ENCODE data around the gene GDPD4.

The GDPD4 gene

DNA sequence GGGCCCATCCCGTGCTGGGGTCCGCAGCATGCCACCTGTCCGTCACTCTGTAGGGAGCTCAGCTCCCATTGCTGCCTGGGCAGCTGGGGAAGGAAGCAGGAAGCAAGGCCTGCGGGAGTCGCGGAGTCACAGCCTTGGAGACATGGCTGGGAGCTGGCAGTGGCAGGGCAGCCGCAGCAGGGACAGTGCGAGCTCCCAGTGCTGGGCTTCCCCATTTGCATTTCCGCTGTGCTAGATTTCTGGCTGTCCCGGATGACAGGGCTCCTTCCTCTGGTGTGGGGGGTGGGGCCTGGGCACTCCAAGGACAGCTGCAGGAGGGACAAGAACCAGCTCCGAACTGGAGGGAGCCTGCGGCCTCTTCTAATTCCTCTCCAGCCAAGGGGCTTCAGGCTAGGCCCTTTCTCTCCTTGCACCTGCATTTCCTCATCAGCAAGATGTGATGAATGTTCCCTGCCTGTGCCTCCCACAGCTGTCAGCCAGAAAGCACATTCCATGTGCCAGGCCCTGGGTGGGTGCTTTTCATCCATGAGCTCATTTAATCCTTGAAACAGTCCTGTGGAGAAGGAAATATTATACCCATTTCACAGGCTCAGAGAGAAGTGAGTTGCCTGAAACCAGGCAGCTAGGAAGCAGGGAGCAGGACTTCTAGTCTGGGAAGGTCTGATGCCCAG, 125.5 kb downstream of the GDPD4 start:
- TF ChIP-seq, protein P1, sequence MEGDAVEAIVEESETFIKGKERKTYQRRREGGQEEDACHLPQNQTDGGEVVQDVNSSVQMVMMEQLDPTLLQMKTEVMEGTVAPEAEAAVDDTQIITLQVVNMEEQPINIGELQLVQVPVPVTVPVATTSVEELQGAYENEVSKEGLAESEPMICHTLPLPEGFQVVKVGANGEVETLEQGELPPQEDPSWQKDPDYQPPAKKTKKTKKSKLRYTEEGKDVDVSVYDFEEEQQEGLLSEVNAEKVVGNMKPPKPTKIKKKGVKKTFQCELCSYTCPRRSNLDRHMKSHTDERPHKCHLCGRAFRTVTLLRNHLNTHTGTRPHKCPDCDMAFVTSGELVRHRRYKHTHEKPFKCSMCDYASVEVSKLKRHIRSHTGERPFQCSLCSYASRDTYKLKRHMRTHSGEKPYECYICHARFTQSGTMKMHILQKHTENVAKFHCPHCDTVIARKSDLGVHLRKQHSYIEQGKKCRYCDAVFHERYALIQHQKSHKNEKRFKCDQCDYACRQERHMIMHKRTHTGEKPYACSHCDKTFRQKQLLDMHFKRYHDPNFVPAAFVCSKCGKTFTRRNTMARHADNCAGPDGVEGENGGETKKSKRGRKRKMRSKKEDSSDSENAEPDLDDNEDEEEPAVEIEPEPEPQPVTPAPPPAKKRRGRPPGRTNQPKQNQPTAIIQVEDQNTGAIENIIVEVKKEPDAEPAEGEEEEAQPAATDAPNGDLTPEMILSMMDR (conservative IDR thresholded peaks at IDR 0.05; ENCODE audit: low read depth, low read length), result no peak
- H3K4me3 ChIP-seq (ENCODE audit: low read depth, low read length), result no peak overlapping the region
- DNase-seq (ENCODE audit: low read depth), result no peak

DNA sequence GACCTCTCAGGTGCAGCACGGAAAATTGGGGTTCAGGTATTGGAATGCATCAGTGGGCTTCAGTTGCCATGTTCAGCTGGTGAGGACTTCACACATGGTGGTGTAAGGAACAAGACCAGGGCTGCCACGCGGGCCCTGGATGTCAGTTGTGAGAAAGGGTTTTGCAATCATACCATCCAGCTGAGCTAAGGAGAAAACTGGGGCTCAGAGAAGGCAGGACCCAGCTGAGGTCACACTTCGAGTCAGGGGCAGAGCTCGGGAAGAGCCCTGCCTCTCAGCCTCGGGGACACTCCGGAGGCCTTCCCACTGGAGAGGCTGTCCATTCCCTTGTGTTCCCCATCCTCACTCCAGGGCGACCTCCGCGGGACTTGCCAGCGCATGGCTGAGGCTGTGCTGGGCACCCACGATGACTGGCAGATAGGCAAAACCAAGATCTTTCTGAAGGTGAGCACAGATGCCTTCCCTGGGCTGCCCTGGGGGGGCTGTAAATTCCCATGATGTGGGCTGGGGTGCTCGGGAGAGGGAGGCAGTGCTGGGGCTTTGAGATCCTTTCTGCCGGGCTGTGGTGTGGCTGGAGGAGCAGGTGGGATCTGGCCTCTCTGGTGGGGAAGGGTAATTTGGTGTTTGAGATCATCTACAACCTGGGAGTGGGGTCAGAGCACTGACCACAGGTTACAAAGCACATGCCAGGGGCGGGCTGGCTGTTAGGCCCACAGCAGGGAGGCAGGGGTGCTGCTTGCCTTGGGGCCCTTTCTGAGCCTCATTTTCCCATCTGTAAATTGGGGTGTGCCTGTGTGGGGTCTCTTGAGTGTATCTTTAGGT, 126.3 kb downstream of the GDPD4 start:
- TF ChIP-seq, protein P1 (conservative IDR thresholded peaks at IDR 0.05; ENCODE audit: low read depth, low read length), result no peak
- H3K4me3 ChIP-seq (ENCODE audit: low read depth, low read length), result no peak overlapping the region
- no peak for DNase-seq (ENCODE audit: low read depth)

- DNase-seq (ENCODE audit: low read depth), result no peak
- TF ChIP-seq, protein P1 (conservative IDR thresholded peaks at IDR 0.05; ENCODE audit: low read depth, low read length), result no peak
- no peak overlapping the region for H3K4me3 ChIP-seq (ENCODE audit: low read depth, low read length)
Observed at GRCh38 chr11:77174559-77174958, 126.9 kb downstream of the GDPD4 start.

- no peak for DNase-seq (ENCODE audit: low read depth)
- TF ChIP-seq, protein P1 (conservative IDR thresholded peaks at IDR 0.05; ENCODE audit: low read depth, low read length), result no peak
- no peak overlapping the region for H3K4me3 ChIP-seq (ENCODE audit: low read depth, low read length)
Observed at GRCh38 chr11:77173494-77173893, 128.0 kb downstream of the GDPD4 start.

- TF ChIP-seq, protein P1 (conservative IDR thresholded peaks at IDR 0.05; ENCODE audit: low read depth, low read length), result no peak
- peak; percentile 51 for DNase-seq (ENCODE audit: low read depth)
- no peak overlapping the region for H3K4me3 ChIP-seq (ENCODE audit: low read depth, low read length)
Observed at GRCh38 chr11:77172666-77172982, 128.9 kb downstream of the GDPD4 start.

DNA sequence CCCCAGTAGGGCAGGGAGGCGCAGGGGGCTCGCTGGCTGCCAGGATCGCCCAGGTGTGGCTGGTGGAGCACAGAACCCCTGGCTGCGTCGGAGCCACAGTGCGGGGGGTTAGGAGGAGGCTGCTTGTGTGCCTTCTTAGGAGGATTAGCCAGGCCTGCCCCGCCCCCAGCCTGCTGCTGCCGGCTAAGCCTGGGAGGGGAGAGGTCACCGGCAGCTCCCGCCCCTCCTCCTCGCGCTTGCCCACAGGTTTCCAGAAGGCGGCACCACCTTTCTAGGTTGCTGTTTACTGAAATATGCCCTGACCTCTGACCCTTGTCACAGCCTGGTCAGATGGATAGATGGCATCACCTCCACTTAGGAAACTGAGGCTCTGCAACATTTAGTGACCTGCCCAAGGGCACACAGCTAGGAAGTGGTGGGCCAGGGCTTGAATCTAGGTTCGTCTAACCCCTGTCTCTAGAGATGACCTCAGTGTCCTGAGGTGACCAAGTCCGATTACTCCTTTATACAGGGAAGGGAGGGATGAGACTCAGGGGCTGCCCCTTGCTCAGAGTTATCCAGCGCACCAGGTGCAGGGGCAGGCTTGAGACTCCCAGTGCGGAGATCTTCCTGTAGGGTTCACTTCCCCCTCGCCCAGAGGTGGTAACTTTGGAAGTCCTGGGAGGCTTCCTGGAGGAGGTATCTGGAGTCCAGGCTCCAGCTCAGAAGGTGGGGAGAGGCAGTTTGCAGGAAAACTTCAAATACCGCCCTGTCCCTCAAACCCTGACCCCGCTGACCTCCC, 129.4 kb downstream of the GDPD4 start:
- H3K4me3 ChIP-seq (ENCODE audit: low read depth, low read length), result no peak overlapping the region
- TF ChIP-seq, protein P1 (conservative IDR thresholded peaks at IDR 0.05; ENCODE audit: low read depth, low read length), result no peak
- DNase-seq (ENCODE audit: low read depth), result no peak

Measured in choroid plexus epithelial cell (primary cell).